HCT116 (cell line): ENCODE results near the gene TLE5.

Experiments used
- CTCF ChIP-seq, 3 experiments: fragments of 200-600 bp in 1 of 3; sonication (generic) in 1 of 3; IDR thresholded peaks in 2 of 3; conservative IDR thresholded peaks in 1 of 3; 2 replicates each; pipeline ENCODE4 v1.5.1; 2012 to 2017; ENCODE audit warnings: low read depth in 2 of 3, low read length in 2 of 3, antibody characterized with exemption in 1 of 3, borderline replicate concordance in 1 of 3, control low read depth in 1 of 3, mild to moderate bottlenecking in 1 of 3, mixed read lengths in 1 of 3, mixed run types in 1 of 3, moderate library complexity in 1 of 3; ENCODE audit not compliant: insufficient read depth in 1 of 3
- EGR1 ChIP-seq: IDR thresholded peaks from 2 replicates; pipeline ENCODE4 v1.6.1; 2012; ENCODE audit warnings: low read depth
- SIN3A ChIP-seq: IDR thresholded peaks from 2 replicates; pipeline ENCODE4 v1.6.1; 2012; ENCODE audit warnings: low read depth
- ZNF274 ChIP-seq: fragments of 200-500 bp; sonication (Bioruptor generic); IDR thresholded peaks from 2 replicates; pipeline ENCODE4 v1.6.1; 2014; ENCODE audit warnings: mild to moderate bottlenecking, low read depth, low read length, inconsistent platforms

GRCh38 chr19:3073159-3073563 is 10.9 kb upstream of the TLE5 start:
- TF ChIP-seq ZNF274 (no peak), EGR1 (no peak), SIN3A (no peak), CTCF (IDR thresholded peaks at IDR 0.05 in 2 of 3, conservative IDR thresholded peaks at IDR 0.05 in 1 of 3; ENCODE audit: borderline replicate concordance in 1 of 3, insufficient read depth in 1 of 3, low read depth in 2 of 3, low read length in 2 of 3) (no peak)
